ENCODE results near the gene BTBD16. TPM values are rescaled to one million over a fixed set of nuclear protein-coding genes. Genes with fewer than 3 reads are reported as not detected.

Gene BTBD16
- total and polyA plus RNA-seq, 2 of the 4 experiments (the other 2 are of a cell fraction): not detected

- H4K20me1 ChIP-seq (ENCODE audit: insufficient read depth, low read length): no peaks in the 10 kb centered on the region
- H3K4me1 ChIP-seq (ENCODE audit: control insufficient read depth, insufficient read depth, low read length): no peaks in the 10 kb centered on the region
- H2AK9ac ChIP-seq (replicated peaks; ENCODE audit: low read depth, low read length, poor library complexity): no peak overlapping the region
- in situ Hi-C loops (cut with MboI; ENCODE audit: low sequenced_read_pairs) (no loop called here), intact Hi-C loops (cut with micrococcal nuclease) (no loop called here), dilution Hi-C loops (cut with HindIII; ENCODE audit: low sequenced_read_pairs, unreplicated experiment) (no loop called here)
- no peak overlapping the region for H2BK120ac ChIP-seq (ENCODE audit: low read depth, low read length)
- H3K4ac ChIP-seq (ENCODE audit: low read depth, low read length): no peak overlapping the region
- no peak overlapping the region for H3K4me3 ChIP-seq (ENCODE audit: insufficient read depth, low read depth, low read length)
- no peak overlapping the region for H2BK15ac ChIP-seq (ENCODE audit: low read depth, low read length)
- H2AK5ac ChIP-seq (ENCODE audit: low read depth, low read length): no peak overlapping the region
- H3K9me1 ChIP-seq (ENCODE audit: insufficient read depth, low read length): 0 out of 2 replicates have a peak, but pooled peaks cover 3% of the 10 kb centered on the region
- H4K91ac ChIP-seq (ENCODE audit: insufficient read depth, low read depth, low read length): no peak overlapping the region
- DNase-seq (no peak), ATAC-seq (ENCODE audit: low read depth) (no peak)
- no peak overlapping the region for H3K4me2 ChIP-seq (ENCODE audit: low read depth, low read length)
- H3K79me1 ChIP-seq (ENCODE audit: low read depth in 1 of 2, low read length in 2 of 2): no peaks in the 10 kb centered on the region
- no peak overlapping the region for H3K27ac ChIP-seq (ENCODE audit: insufficient read depth, low read length)
- POLR2A ChIA-PET (ENCODE audit: unreplicated experiment): no interaction called here
- BruUV-seq (replicated peaks): no TSS peak
- CTCF ChIA-PET: interaction anchor here (1.0 to 1.7 kb wide), 2 partner anchors 25 to 26 kb away, joined by 3 to 5 read pairs; no protein-coding TSS in a partner anchor
- TF ChIP-seq MXI1 (IDR thresholded peaks at IDR 0.05; ENCODE audit: borderline replicate concordance, low read depth, low read length): no peak
- no peak for TF ChIP-seq RAD21 (IDR thresholded peaks at IDR 0.05; ENCODE audit: low read length)
- H4K5ac ChIP-seq (ENCODE audit: low read depth, low read length): no peak overlapping the region
- WGBS, 2 experiments (ENCODE audit: extremely low coverage in 2 of 2, insufficient read length in 1 of 2): 77% methylated on average over 4 of the region's 13 CpGs; no CpG with 5 or more reads in 1 of the 2 experiments
- no peak overlapping the region for H3K14ac ChIP-seq (replicated peaks; ENCODE audit: low read depth, low read length)
- H3K9ac ChIP-seq (ENCODE audit: low read depth, low read length): no peak overlapping the region
- H2AFZ ChIP-seq (replicated peaks; ENCODE audit: low read length, poor library complexity): no peak overlapping the region
- H3K23ac ChIP-seq (ENCODE audit: low read depth, low read length): no peak overlapping the region
- no peaks in the 10 kb centered on the region for H3K9me3 ChIP-seq (ENCODE audit: control insufficient read depth, insufficient read depth, low read length)
- H4K8ac ChIP-seq (ENCODE audit: low read depth in 2 of 2, low read length in 2 of 2): no peak overlapping the region
- no peaks in the 10 kb centered on the region for H3K36me3 ChIP-seq (ENCODE audit: control insufficient read depth, insufficient read depth, low read length)
- H2BK20ac ChIP-seq (ENCODE audit: low read depth, low read length): no peak overlapping the region
- H3K27me3 ChIP-seq (ENCODE audit: control insufficient read depth, insufficient read depth, low read length): peaks cover 23% of the 10 kb centered on the region
- no peak overlapping the region for H3K56ac ChIP-seq (ENCODE audit: extremely low read depth, insufficient read depth, low read length)
- no peak overlapping the region for H3K18ac ChIP-seq (ENCODE audit: low read depth, low read length)
- H2BK5ac ChIP-seq (ENCODE audit: low read depth, low read length, poor library complexity, severe bottlenecking): no peak overlapping the region
Observed at GRCh38 chr10:122368502-122369254, 97.6 kb downstream of the BTBD16 start.

All from IMR-90 (cell line).